IMR-90 (cell line): ENCODE measurements around the gene ELMOD3. TPM values are rescaled to one million over a fixed set of nuclear protein-coding genes. Genes with fewer than 3 reads are reported as not detected.

ENCODE experiments used
- ATAC-seq: fragments of 200-7000 bp; cut with Tn5 transposase; 2 replicates; pipeline ENCODE4 v1.9.1; 2020; ENCODE audit warnings: low read depth, mild to moderate bottlenecking, moderate library complexity
- BruUV-seq: library from RNA; stranded (reverse); fragments of 400-500 nt; replicated peaks from 2 replicates; lab custom pipeline; 2021; lab: Mats Ljungman, UMichigan
- CTCF ChIA-PET: fragments of 300-600 bp; formaldehyde crosslinking; extraction: SDS; loops from one replicate; lab custom pipeline; 2021; ENCODE audit warnings: antibody characterized with exemption; lab: Yijun Ruan, JAX
- POLR2A ChIA-PET: fragments of 300-600 bp; sonication (Branson Sonifier 250); formaldehyde crosslinking; loops from one replicate; lab custom pipeline; 2022; ENCODE audit warnings: antibody characterized with exemption; ENCODE audit not compliant: unreplicated experiment; lab: Charles Lee
- DNase-seq: peaks from one replicate; pipeline ENCODE4 v3.0.0; 2013
- H2AFZ ChIP-seq: replicated peaks from 2 replicates; pipeline ENCODE3; 2013; ENCODE audit warnings: low read length, mild to moderate bottlenecking; ENCODE audit not compliant: poor library complexity
- H2AK5ac ChIP-seq: 2 replicates; pipeline ENCODE4 v1.6.1; 2013; ENCODE audit warnings: low read depth, low read length, inconsistent platforms
- H2AK9ac ChIP-seq: replicated peaks from 2 replicates; pipeline ENCODE3; 2013; ENCODE audit warnings: mild to moderate bottlenecking, low read depth, low read length, moderate library complexity; ENCODE audit not compliant: poor library complexity
- H2BK120ac ChIP-seq: 2 replicates; pipeline ENCODE4 v1.6.1; 2013; ENCODE audit warnings: low read depth, low read length, inconsistent platforms
- H2BK15ac ChIP-seq: 3 replicates; pipeline ENCODE4 v1.6.1; 2013; ENCODE audit warnings: low read depth, low read length, inconsistent platforms
- H2BK20ac ChIP-seq: 2 replicates; pipeline ENCODE4 v1.6.1; 2013; ENCODE audit warnings: low read depth, mild to moderate bottlenecking, inconsistent platforms, low read length, moderate library complexity
- H2BK5ac ChIP-seq: 2 replicates; pipeline ENCODE4 v1.6.1; 2013; ENCODE audit warnings: mild to moderate bottlenecking, low read depth, low read length, inconsistent platforms; ENCODE audit not compliant: poor library complexity, severe bottlenecking
- H3K14ac ChIP-seq: replicated peaks from 2 replicates; pipeline ENCODE4 v1.6.1; 2013; ENCODE audit warnings: low read depth, low read length, inconsistent platforms
- H3K18ac ChIP-seq: 2 replicates; pipeline ENCODE4 v1.6.1; 2013; ENCODE audit warnings: low read depth, low read length, control low read depth
- H3K23ac ChIP-seq: 2 replicates; pipeline ENCODE4 v1.6.1; 2013; ENCODE audit warnings: low read depth, low read length, inconsistent platforms
- H3K27ac ChIP-seq: 2 replicates; pipeline ENCODE4 v1.5.1; 2013; ENCODE audit warnings: mild to moderate bottlenecking, control low read depth, low read length; ENCODE audit not compliant: insufficient read depth
- H3K27me3 ChIP-seq: 2 replicates; pipeline ENCODE4 v1.6.1; 2013; ENCODE audit warnings: low read length; ENCODE audit not compliant: control insufficient read depth, insufficient read depth
- H3K36me3 ChIP-seq: 2 replicates; pipeline ENCODE4 v1.6.1; 2013; ENCODE audit warnings: low read length, mixed read lengths; ENCODE audit not compliant: control insufficient read depth, insufficient read depth
- H3K4ac ChIP-seq: 2 replicates; pipeline ENCODE4 v1.6.1; 2013; ENCODE audit warnings: low read depth, low read length, inconsistent platforms
- H3K4me1 ChIP-seq: 2 replicates; pipeline ENCODE4 v1.6.1; 2013; ENCODE audit warnings: low read length, mixed read lengths; ENCODE audit not compliant: control insufficient read depth, insufficient read depth
- H3K4me2 ChIP-seq: 2 replicates; pipeline ENCODE4 v1.6.1; 2013; ENCODE audit warnings: low read depth, mild to moderate bottlenecking, control low read depth, low read length, moderate library complexity
- H3K4me3 ChIP-seq: 2 replicates; pipeline ENCODE4 v1.5.1; 2013; ENCODE audit warnings: low read depth, mild to moderate bottlenecking, control low read depth, low read length, moderate library complexity; ENCODE audit not compliant: insufficient read depth
- H3K56ac ChIP-seq: 2 replicates; pipeline ENCODE4 v1.6.1; 2013; ENCODE audit warnings: low read length, inconsistent platforms; ENCODE audit not compliant: insufficient read depth; ENCODE audit errors: extremely low read depth
- H3K79me1 ChIP-seq, 2 experiments: 2 replicates each; pipeline ENCODE4 v1.6.1; 2013; ENCODE audit warnings: low read length in 2 of 2, inconsistent platforms in 1 of 2, low read depth in 1 of 2
- H3K9ac ChIP-seq: 2 replicates; pipeline ENCODE4 v1.6.1; 2013; ENCODE audit warnings: low read depth, low read length, control low read depth
- H3K9me1 ChIP-seq: 2 replicates; pipeline ENCODE4 v1.6.1; 2013; ENCODE audit warnings: low read length, inconsistent platforms; ENCODE audit not compliant: insufficient read depth
- H3K9me3 ChIP-seq: 2 replicates; pipeline ENCODE4 v1.6.1; 2013; ENCODE audit warnings: low read length; ENCODE audit not compliant: control insufficient read depth, insufficient read depth
- H4K20me1 ChIP-seq: 2 replicates; pipeline ENCODE4 v1.6.1; 2013; ENCODE audit warnings: low read length, inconsistent platforms; ENCODE audit not compliant: insufficient read depth
- H4K5ac ChIP-seq: 2 replicates; pipeline ENCODE4 v1.6.1; 2013; ENCODE audit warnings: mild to moderate bottlenecking, low read depth, low read length, control low read depth
- H4K8ac ChIP-seq, 2 experiments: 2 replicates each; pipeline ENCODE4 v1.6.1; 2013; ENCODE audit warnings: low read depth in 2 of 2, low read length in 2 of 2, control low read depth in 1 of 2, inconsistent platforms in 1 of 2
- H4K91ac ChIP-seq: 2 replicates; pipeline ENCODE4 v1.6.1; 2013; ENCODE audit warnings: low read depth, low read length, inconsistent platforms; ENCODE audit not compliant: insufficient read depth
- BHLHE40 ChIP-seq: fragments of 150-350 bp; IDR thresholded peaks from 2 replicates; pipeline ENCODE4 v1.6.1; 2016; ENCODE audit warnings: mild to moderate bottlenecking, low read depth, low read length
- CHD1 ChIP-seq: IDR thresholded peaks from 2 replicates; pipeline ENCODE4 v1.6.1; 2012; ENCODE audit warnings: low read depth, low read length, improper control_type of control experiment
- ELK1 ChIP-seq: fragments of 150-350 bp; IDR thresholded peaks from 2 replicates; pipeline ENCODE4 v1.6.1; 2016; ENCODE audit warnings: low read depth, mild to moderate bottlenecking, low read length, moderate library complexity, borderline replicate concordance
- FOS ChIP-seq: fragments of 150-350 bp; IDR thresholded peaks from 2 replicates; pipeline ENCODE4 v1.6.1; 2016; ENCODE audit warnings: low read depth, low read length
- MAZ ChIP-seq: IDR thresholded peaks from 2 replicates; pipeline ENCODE4 v1.6.1; 2012; ENCODE audit warnings: low read depth, mild to moderate bottlenecking, low read length, improper control_type of control experiment, moderate library complexity, borderline replicate concordance
- MXI1 ChIP-seq: IDR thresholded peaks from 2 replicates; pipeline ENCODE4 v1.6.1; 2012; ENCODE audit warnings: low read depth, mild to moderate bottlenecking, low read length, moderate library complexity, borderline replicate concordance
- NFE2L2 ChIP-seq: fragments of 150-350 bp; IDR thresholded peaks from 2 replicates; pipeline ENCODE4 v1.6.1; 2016; ENCODE audit warnings: low read depth, mild to moderate bottlenecking, low read length
- POLR2A ChIP-seq: IDR thresholded peaks from 2 replicates; pipeline ENCODE4 v1.6.1; 2012; ENCODE audit warnings: mild to moderate bottlenecking, low read depth, low read length
- RCOR1 ChIP-seq: IDR thresholded peaks from 2 replicates; pipeline ENCODE4 v1.6.1; 2012; ENCODE audit warnings: mild to moderate bottlenecking, low read length, improper control_type of control experiment; ENCODE audit not compliant: insufficient replicate concordance
- RFX5 ChIP-seq: IDR thresholded peaks from 2 replicates; pipeline ENCODE4 v1.8.0; 2012; ENCODE audit warnings: low read depth, mild to moderate bottlenecking, low read length, moderate library complexity
- SMC3 ChIP-seq: fragments of 150-350 bp; IDR thresholded peaks from 2 replicates; pipeline ENCODE4 v1.6.1; 2016; ENCODE audit warnings: low read depth, mild to moderate bottlenecking, antibody characterized with exemption, low read length, moderate library complexity
- USF2 ChIP-seq: fragments of 150-350 bp; IDR thresholded peaks from 2 replicates; pipeline ENCODE4 v1.6.1; 2017; ENCODE audit warnings: mild to moderate bottlenecking, antibody characterized with exemption, low read length, low read depth
- WGBS, 2 experiments: methylation state at CpG; one replicate each; pipeline versions ENCODE4 v1.1.5 to v1.1.7; 2013; ENCODE audit warnings: missing lambda C conversion rate in 2 of 2; ENCODE audit not compliant: insufficient read length in 1 of 2; ENCODE audit errors: extremely low coverage in 2 of 2; 5-methylcytosine and 5-hydroxymethylcytosine counted together
- dilution Hi-C: fragments of 300-500 bp; cut with HindIII; formaldehyde crosslinking; loops from one replicate; pipeline ENCODE4 v1.14.3; 2018; ENCODE audit warnings: low sequenced_read_pairs; ENCODE audit not compliant: unreplicated experiment
- in situ Hi-C: fragments of 300-500 bp; cut with MboI; formaldehyde crosslinking; loops from 3 replicates; pipeline ENCODE4 v1.14.3; 2019; ENCODE audit warnings: low sequenced_read_pairs, inconsistent platforms, mixed read lengths
- intact Hi-C: fragments of 100-400 bp; cut with micrococcal nuclease; formaldehyde crosslinking; loops from 2 replicates; pipeline ENCODE4 v1.10.0; 2022
- polyA plus RNA-seq, 3 experiments: library from polyadenylated mRNA; depleted of rRNA; stranded (reverse); fragments of >200 nt; gene quantifications; 2 replicates each; pipeline ENCODE4 v1.2.3, GENCODE V29; 2012; ENCODE audit warnings: low replicate concordance in 1 of 3
- total RNA-seq: library from RNA; depleted of rRNA; stranded (reverse); fragments of >200 nt; gene quantifications from 2 replicates; pipeline ENCODE4 v1.2.3, GENCODE V29; 2012
- TF ChIP-seq, protein P1 (sequence below): conservative IDR thresholded peaks from 2 replicates; pipeline ENCODE4 v1.5.1; 2012; ENCODE audit warnings: mild to moderate bottlenecking, low read depth, low read length, improper control_type of control experiment

Gene ELMOD3
- total and polyA plus RNA-seq, 2 of the 4 experiments (the other 2 are of a cell fraction): 13.1 to 20.7 TPM

DNA sequence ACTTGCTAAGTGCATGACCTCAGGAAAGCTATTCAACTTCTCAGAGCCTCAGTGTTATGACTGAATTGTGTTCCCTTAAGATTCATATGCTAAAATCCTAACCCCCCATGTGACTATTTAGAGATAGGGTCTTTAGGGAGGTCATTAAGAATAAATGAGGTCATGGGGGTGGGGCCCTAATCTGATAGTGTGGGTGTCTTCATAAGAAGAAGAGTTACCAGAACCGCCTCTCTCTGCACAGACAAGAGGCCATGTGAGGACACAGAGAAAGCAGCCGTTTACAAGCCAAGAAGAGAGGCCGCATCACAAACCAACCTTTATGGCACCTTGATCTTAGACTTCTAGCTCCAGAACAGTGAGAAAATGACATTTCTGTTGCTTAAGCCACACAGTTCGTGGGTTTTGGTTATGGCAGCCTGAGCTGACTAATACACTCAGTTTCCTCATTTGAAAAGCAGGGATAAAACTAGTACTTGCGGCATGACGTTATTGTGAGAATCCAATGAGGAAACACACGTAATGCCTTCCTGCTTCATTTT, 73.8 kb downstream of the ELMOD3 start:
- DNase-seq: no peak
- H4K20me1 ChIP-seq: no peaks in the 10 kb centered on the region
- intact Hi-C loops: no loop called here
- H3K14ac ChIP-seq: no peak overlapping the region
- no peak for ATAC-seq
- ChIA-PET CTCF (interaction anchor here (2.5 kb wide), 1 partner anchor 111 kb away, joined by 7 read pairs; the partner anchor contains the start of gene MAT2A), POLR2A (interaction anchor here (1.1 to 2.7 kb wide), 2 partner anchors 10 to 111 kb away, joined by 7 to 17 read pairs; partner anchors contain the start of gene MAT2A)
- H2AK9ac ChIP-seq: no peak overlapping the region
- no peak overlapping the region for H4K5ac ChIP-seq
- H2BK20ac ChIP-seq: no peak overlapping the region
- no peak overlapping the region for H3K4me3 ChIP-seq
- H3K27me3 ChIP-seq: no peaks in the 10 kb centered on the region
- H3K9ac ChIP-seq: no peak overlapping the region
- no peak overlapping the region for H2BK120ac ChIP-seq
- H3K56ac ChIP-seq: no peak overlapping the region
- BruUV-seq: no TSS peak
- peaks cover 11% of the 10 kb centered on the region for H3K4me1 ChIP-seq
- no peak overlapping the region for H3K4me2 ChIP-seq
- dilution Hi-C loops: no loop called here
- no peaks in the 10 kb centered on the region for H3K79me1 ChIP-seq
- no peaks in the 10 kb centered on the region for H3K9me3 ChIP-seq
- H3K4ac ChIP-seq: no peak overlapping the region
- H4K8ac ChIP-seq: no peak overlapping the region
- no peak overlapping the region for H2BK5ac ChIP-seq
- whole genome bisulfite sequencing, 2 experiments: 85% methylated on average over 5 of the region's 7 CpGs; no CpG with 5 or more reads in 1 of the 2 experiments
- no peaks in the 10 kb centered on the region for H3K36me3 ChIP-seq
- no peak overlapping the region for H2AFZ ChIP-seq
- peaks cover 3% of the 10 kb centered on the region; the same call in 1 of the 2 replicates for H3K9me1 ChIP-seq
- H3K23ac ChIP-seq: no peak overlapping the region
- TF ChIP-seq RFX5: no peak
- TF ChIP-seq RCOR1: no peak
- TF ChIP-seq MAZ: no peak
- TF ChIP-seq USF2: no peak
- TF ChIP-seq SMC3: no peak
- no peak for TF ChIP-seq NFE2L2
- no peak for TF ChIP-seq ELK1
- TF ChIP-seq BHLHE40: no peak
- TF ChIP-seq MXI1: no peak
- TF ChIP-seq POLR2A: no peak
- TF ChIP-seq, protein P1, sequence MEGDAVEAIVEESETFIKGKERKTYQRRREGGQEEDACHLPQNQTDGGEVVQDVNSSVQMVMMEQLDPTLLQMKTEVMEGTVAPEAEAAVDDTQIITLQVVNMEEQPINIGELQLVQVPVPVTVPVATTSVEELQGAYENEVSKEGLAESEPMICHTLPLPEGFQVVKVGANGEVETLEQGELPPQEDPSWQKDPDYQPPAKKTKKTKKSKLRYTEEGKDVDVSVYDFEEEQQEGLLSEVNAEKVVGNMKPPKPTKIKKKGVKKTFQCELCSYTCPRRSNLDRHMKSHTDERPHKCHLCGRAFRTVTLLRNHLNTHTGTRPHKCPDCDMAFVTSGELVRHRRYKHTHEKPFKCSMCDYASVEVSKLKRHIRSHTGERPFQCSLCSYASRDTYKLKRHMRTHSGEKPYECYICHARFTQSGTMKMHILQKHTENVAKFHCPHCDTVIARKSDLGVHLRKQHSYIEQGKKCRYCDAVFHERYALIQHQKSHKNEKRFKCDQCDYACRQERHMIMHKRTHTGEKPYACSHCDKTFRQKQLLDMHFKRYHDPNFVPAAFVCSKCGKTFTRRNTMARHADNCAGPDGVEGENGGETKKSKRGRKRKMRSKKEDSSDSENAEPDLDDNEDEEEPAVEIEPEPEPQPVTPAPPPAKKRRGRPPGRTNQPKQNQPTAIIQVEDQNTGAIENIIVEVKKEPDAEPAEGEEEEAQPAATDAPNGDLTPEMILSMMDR: no peak
- TF ChIP-seq CHD1: no peak
- no peak for TF ChIP-seq FOS
- H2BK15ac ChIP-seq: no peak overlapping the region
- H3K27ac ChIP-seq: no peak overlapping the region
- H4K91ac ChIP-seq: no peak overlapping the region
- in situ Hi-C loops: no loop called here
- H2AK5ac ChIP-seq: no peak overlapping the region
- no peak overlapping the region for H3K18ac ChIP-seq
